GM12878 (cell line): ENCODE measurements around the gene APLP2. TPM values are rescaled to one million over a fixed set of nuclear protein-coding genes. Genes with fewer than 3 reads are reported as not detected.

Experiments used
- ATAC-seq: fragments of 200-7000 bp; cut with Tn5 transposase; 3 replicates; pipeline ENCODE4 v1.9.1; 2020; ENCODE audit warnings: mild to moderate bottlenecking, moderate library complexity
- BruUV-seq: library from RNA; stranded (reverse); fragments of 400-500 nt; replicated peaks from 2 replicates; lab custom pipeline; 2021; lab: Mats Ljungman, UMichigan
- CTCF ChIA-PET: fragments of 300-600 bp; sonication (Branson Sonifier 250); formaldehyde crosslinking; extraction: SDS; loops from one replicate; lab custom pipeline; 2021; ENCODE audit warnings: inconsistent platforms; lab: Yijun Ruan, JAX
- POLR2A ChIA-PET: fragments of 350-600 bp; formaldehyde crosslinking; extraction: SDS; loops from one replicate; lab custom pipeline; 2021; ENCODE audit warnings: inconsistent platforms; lab: Charles Lee
- RAD21 ChIA-PET: fragments of 300-600 bp; sonication (Branson Sonifier 250); formaldehyde crosslinking; loops from one replicate; lab custom pipeline; 2023; ENCODE audit warnings: antibody characterized with exemption; ENCODE audit not compliant: unreplicated experiment; lab: Charles Lee
- SMC1A ChIA-PET: fragments of 300-600 bp; sonication (Branson Sonifier 250); formaldehyde crosslinking; loops from one replicate; lab custom pipeline; 2023; ENCODE audit not compliant: unreplicated experiment, uncharacterized antibody; lab: Charles Lee
- DNase-seq: peaks from one replicate; pipeline ENCODE4 v3.0.0-alpha.2; 2011; ENCODE audit warnings: low read depth, low spot score
- FAIRE-seq: peaks from 3 replicates; lab custom pipeline; 2011; peaks lifted over from hg19 to GRCh38; lab: Jason Lieb, UNC
- H2AFZ ChIP-seq: 2 replicates; pipeline ENCODE4 v1.6.0; 2011; ENCODE audit warnings: low read depth, low read length, control low read depth; ENCODE audit not compliant: control insufficient read depth
- H3K27ac ChIP-seq: 2 replicates; pipeline ENCODE4 v1.5.1; 2011; ENCODE audit warnings: control low read depth; ENCODE audit not compliant: control insufficient read depth, insufficient read depth
- H3K27me3 ChIP-seq, 2 experiments: replicated peaks in 1 of 2; 2 replicates each; pipeline versions ENCODE4 v1.6.0 to v1.6.1; 2011; ENCODE audit warnings: low read length in 1 of 2; ENCODE audit not compliant: control insufficient read depth in 2 of 2, insufficient read depth in 2 of 2
- H3K36me3 ChIP-seq, 2 experiments: 2 replicates each; pipeline ENCODE4 v1.5.1; 2011; ENCODE audit warnings: low read length in 1 of 2; ENCODE audit not compliant: control insufficient read depth in 2 of 2, insufficient read depth in 2 of 2
- H3K4me1 ChIP-seq: 2 replicates; pipeline ENCODE4 v1.6.1; 2011; ENCODE audit warnings: mild to moderate bottlenecking, low read length, moderate library complexity, mixed read lengths; ENCODE audit not compliant: control insufficient read depth, insufficient read depth
- H3K4me2 ChIP-seq: 2 replicates; pipeline ENCODE4 v1.6.0; 2011; ENCODE audit warnings: control low read depth; ENCODE audit not compliant: control insufficient read depth, insufficient read depth
- H3K4me3 ChIP-seq: fragments of 200-600 bp; sonication (generic); 2 replicates; pipeline ENCODE4 v1.5.1; 2016
- H3K79me2 ChIP-seq: 2 replicates; pipeline ENCODE4 v1.6.0; 2011; ENCODE audit warnings: low read length; ENCODE audit not compliant: control insufficient read depth, insufficient read depth
- H3K9ac ChIP-seq: 2 replicates; pipeline ENCODE4 v1.8.0; 2011; ENCODE audit warnings: low read length, control low read depth, mixed read lengths; ENCODE audit not compliant: control insufficient read depth, insufficient read depth
- H3K9me3 ChIP-seq: replicated peaks from 3 replicates; pipeline ENCODE4 v1.5.1; 2011; ENCODE audit warnings: mild to moderate bottlenecking, low read length; ENCODE audit not compliant: control insufficient read depth, insufficient read depth
- H4K20me1 ChIP-seq: 2 replicates; pipeline ENCODE4 v1.6.0; 2011; ENCODE audit not compliant: control insufficient read depth, insufficient read depth
- BHLHE40 ChIP-seq, 2 experiments: fragments of 450-650 bp in 1 of 2; IDR thresholded peaks; 2 replicates each; pipeline ENCODE4 v1.6.1; 2011 to 2017; ENCODE audit warnings: low read depth in 2 of 2, borderline replicate concordance in 1 of 2, improper control_type of control experiment in 1 of 2, low read length in 1 of 2, mild to moderate bottlenecking in 1 of 2
- CBX5 ChIP-seq: sonication (generic); IDR thresholded peaks from 2 replicates; pipeline ENCODE4 v1.6.1; 2016; ENCODE audit warnings: low read depth, moderate library complexity, mild to moderate bottlenecking, inconsistent platforms
- E4F1 ChIP-seq: fragments of 450-650 bp; IDR thresholded peaks from 2 replicates; pipeline ENCODE4 v1.6.1; 2018; ENCODE audit warnings: borderline replicate concordance, mild to moderate bottlenecking; ENCODE audit not compliant: partially characterized antibody
- NRF1 ChIP-seq: conservative IDR thresholded peaks from 2 replicates; pipeline ENCODE4 v1.6.1; 2011; ENCODE audit warnings: mild to moderate bottlenecking, low read depth, low read length, improper control_type of control experiment
- PRDM15 ChIP-seq: fragments of 450-650 bp; formaldehyde crosslinking; IDR thresholded peaks from 2 replicates; pipeline ENCODE4 v1.4.0; 2020; ENCODE audit warnings: mild to moderate bottlenecking, moderate library complexity
- SKIL ChIP-seq: fragments of 450-650 bp; IDR thresholded peaks from 2 replicates; pipeline ENCODE4 v1.6.1; 2017; ENCODE audit warnings: mild to moderate bottlenecking, low read depth, inconsistent platforms; ENCODE audit not compliant: poor library complexity, severe bottlenecking
- TAF1 ChIP-seq: IDR thresholded peaks from 2 replicates; pipeline ENCODE4 v1.6.1; 2011; ENCODE audit warnings: mild to moderate bottlenecking, low read depth, low read length, borderline replicate concordance
- TARDBP ChIP-seq: IDR thresholded peaks from 2 replicates; pipeline ENCODE4 v1.6.1; 2016; ENCODE audit warnings: borderline replicate concordance
- ZNF592 ChIP-seq: fragments of 450-650 bp; IDR thresholded peaks from 2 replicates; pipeline ENCODE4 v1.6.1; 2017; ENCODE audit warnings: mild to moderate bottlenecking, moderate library complexity
- WGBS: methylation state at CpG from one replicate; pipeline ENCODE4 v1.1.6; 2016; ENCODE audit warnings: low lambda C conversion rate; ENCODE audit not compliant: insufficient replicate concordance, insufficient coverage; ENCODE audit errors: missing lambda C conversion rate; 5-methylcytosine and 5-hydroxymethylcytosine counted together
- in situ Hi-C: fragments of 300-500 bp; cut with MboI; formaldehyde crosslinking; loops from 9 replicates; pipeline ENCODE4 v1.14.3; 2018; ENCODE audit warnings: mixed read lengths
- intact Hi-C: fragments of 100-400 bp; cut with micrococcal nuclease; formaldehyde crosslinking; loops from one replicate; pipeline ENCODE4 v1.14.2; 2022; ENCODE audit not compliant: unreplicated experiment
- polyA plus RNA-seq, 11 experiments: library from polyadenylated mRNA; depleted of rRNA in 4 of 11; unstranded in 6 of 11; stranded (reverse) in 5 of 11; fragments of >200 nt; fragmentation: Nextera tagmentation in 4 of 11; fragmentation: Illumina TruSeq in 1 of 11; extraction: Ambion mirVana in 4 of 11; extraction: Trizol in 1 of 11; gene quantifications; 1 replicate in 1 of 11; 2 replicates in 10 of 11; pipeline versions ENCODE4 v1.2.1 to v1.2.3, GENCODE V29; 2011 to 2016; ENCODE audit warnings: inconsistent platforms in 2 of 11, missing spikeins in 2 of 11, low read depth in 1 of 11
- total RNA-seq, 4 experiments: library from RNA; depleted of rRNA in 3 of 4; stranded (reverse); fragments of >200 nt in 3 of 4; fragmentation: Illumina TruSeq in 1 of 4; extraction: Trizol in 1 of 4; gene quantifications; 2 replicates each; pipeline versions ENCODE4 v1.2.1 to v1.2.3, GENCODE V29; 2013 to 2021

Gene APLP2
- total and polyA plus RNA-seq, 10 of the 15 experiments (the other 5 are each of a cell fraction or from before 2014, with no cell fraction given): 2.3 to 38.8 (median 21.3) TPM

- H2AFZ ChIP-seq: no peak overlapping the region
- no peak overlapping the region for H3K9ac ChIP-seq
- peaks cover 34% of the 10 kb centered on the region for H3K4me1 ChIP-seq
- no peaks in the 10 kb centered on the region for H3K79me2 ChIP-seq
- no peak overlapping the region for H3K27ac ChIP-seq
- H3K27me3 ChIP-seq: no peaks in the 10 kb centered on the region
- no peak overlapping the region for H3K4me2 ChIP-seq
- H3K36me3 ChIP-seq: no peaks in the 10 kb centered on the region
- no peak overlapping the region for H3K4me3 ChIP-seq
- ChIA-PET SMC1A (interaction anchor here (1.1 to 5.0 kb wide), 9 partner anchors 14 to 224 kb away, joined by 3 to 33 read pairs (median 4); no protein-coding TSS in a partner anchor), CTCF (interaction anchor here (0.8 to 3.5 kb wide), 7 partner anchors 11 to 222 kb away, joined by 3 to 45 read pairs (median 3); no protein-coding TSS in a partner anchor), RAD21 (interaction anchor here (1.1 to 3.9 kb wide), 4 partner anchors 13 to 264 kb away, joined by 3 to 30 read pairs (median 4); no protein-coding TSS in a partner anchor), POLR2A (interaction anchor here (1.0 kb wide), 1 partner anchor 16 kb away, joined by 3 read pairs; no protein-coding TSS in a partner anchor)
- DNase-seq (no peak), ATAC-seq (no peak), FAIRE-seq (no peak)
- H3K9me3 ChIP-seq: no peaks in the 10 kb centered on the region
- no TSS peak for BruUV-seq
- H4K20me1 ChIP-seq: no peaks in the 10 kb centered on the region; the same call in 1 of the 2 replicates
- WGBS: 96% methylated on average over 3 of the region's 3 CpGs
- in situ Hi-C loops: no loop called here
- intact Hi-C loops: loop anchor here (5.0 kb wide), 1 partner anchor 37 kb away; no protein-coding TSS in a partner anchor
- no peak for TF ChIP-seq CBX5
- no peak for TF ChIP-seq ZNF592
- no peak for TF ChIP-seq PRDM15 (CRISPR knock-in tag)
- no peak for TF ChIP-seq SKIL
- TF ChIP-seq TAF1: no peak
- no peak for TF ChIP-seq NRF1
- no peak for TF ChIP-seq BHLHE40 (IDR thresholded peaks at IDR 0.05; ENCODE audit: borderline replicate concordance in 1 of 2, low read depth in 2 of 2, low read length in 1 of 2)
- no peak for TF ChIP-seq TARDBP
- TF ChIP-seq E4F1: no peak
Measured at GRCh38 chr11:130145311-130145812, 75.7 kb downstream of the APLP2 start.
